KBM-7 (cell line): ENCODE measurements around the gene IL17RE.
"Not testable (repeated sequence)": the region's sequence is repeated elsewhere in the genome, so short reads cannot be mapped to it uniquely, and the experiment has no call there.

Experiments used
- DNase-seq: peaks from one replicate; pipeline ENCODE4 v3.0.0-alpha.2; 2015
- in situ Hi-C: fragments of 300-500 bp; cut with MboI; formaldehyde crosslinking; loops from 2 replicates; pipeline ENCODE4 v1.14.3; 2020; ENCODE audit warnings: low sequenced_read_pairs, low pct_unique_long_range_greater_than_20kb, mixed read lengths

IL17RE gene, protein sequence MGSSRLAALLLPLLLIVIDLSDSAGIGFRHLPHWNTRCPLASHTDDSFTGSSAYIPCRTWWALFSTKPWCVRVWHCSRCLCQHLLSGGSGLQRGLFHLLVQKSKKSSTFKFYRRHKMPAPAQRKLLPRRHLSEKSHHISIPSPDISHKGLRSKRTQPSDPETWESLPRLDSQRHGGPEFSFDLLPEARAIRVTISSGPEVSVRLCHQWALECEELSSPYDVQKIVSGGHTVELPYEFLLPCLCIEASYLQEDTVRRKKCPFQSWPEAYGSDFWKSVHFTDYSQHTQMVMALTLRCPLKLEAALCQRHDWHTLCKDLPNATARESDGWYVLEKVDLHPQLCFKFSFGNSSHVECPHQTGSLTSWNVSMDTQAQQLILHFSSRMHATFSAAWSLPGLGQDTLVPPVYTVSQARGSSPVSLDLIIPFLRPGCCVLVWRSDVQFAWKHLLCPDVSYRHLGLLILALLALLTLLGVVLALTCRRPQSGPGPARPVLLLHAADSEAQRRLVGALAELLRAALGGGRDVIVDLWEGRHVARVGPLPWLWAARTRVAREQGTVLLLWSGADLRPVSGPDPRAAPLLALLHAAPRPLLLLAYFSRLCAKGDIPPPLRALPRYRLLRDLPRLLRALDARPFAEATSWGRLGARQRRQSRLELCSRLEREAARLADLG

GRCh38 chr3:9902372-9903237, at the start of gene IL17RE:
Gene IL17RE, plus strand, starts transcription at chr3:9902848. Its CDS starts 85 bp downstream, at chr3:9902933.
- in situ Hi-C loops: no loop called here
- DNase-seq: no peak

DNA sequence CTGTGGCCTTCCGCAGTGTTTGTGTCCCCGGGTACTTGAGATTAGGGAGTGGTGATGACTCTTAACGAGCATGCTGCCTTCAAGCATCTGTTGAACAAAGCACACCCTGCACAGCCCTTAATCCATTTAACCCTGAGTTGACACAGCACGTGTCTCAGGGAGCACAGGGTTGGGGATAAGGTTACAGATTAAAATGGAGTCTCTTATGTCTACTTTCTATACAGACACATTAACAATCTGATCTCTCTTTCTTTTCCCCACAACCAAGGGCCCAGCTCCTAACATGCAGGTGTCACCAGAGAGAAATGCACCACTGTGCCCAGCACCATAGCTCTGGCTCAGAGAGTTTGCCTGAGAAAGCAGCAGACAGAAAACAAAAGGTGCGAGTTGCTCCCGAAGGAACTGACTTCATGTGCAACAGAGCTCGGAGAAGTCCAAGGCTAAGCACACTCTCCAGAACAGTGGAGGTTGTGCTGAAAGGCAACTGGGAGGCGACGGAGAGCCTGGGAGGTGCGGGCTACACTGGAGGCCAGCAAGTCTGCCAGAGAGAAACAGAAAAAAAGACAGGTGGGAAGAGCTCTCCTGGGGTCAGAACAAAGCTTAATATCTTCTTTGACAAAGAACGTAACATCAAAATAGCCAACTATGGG, 48.2 kb upstream of the IL17RE start:
- in situ Hi-C loops, DNase-seq: not testable (repeated sequence)

GRCh38 chr3:9855594-9855993, 47.1 kb upstream of the IL17RE start:
- in situ Hi-C loops: no loop called here
- DNase-seq: no peak

- in situ Hi-C loops: no loop called here
- DNase-seq: no peak
Observed at GRCh38 chr3:9859530-9860025, 43.1 kb upstream of the IL17RE start.

- in situ Hi-C loops: no loop called here
- DNase-seq: no peak
Observed at GRCh38 chr3:9861201-9861600, 41.4 kb upstream of the IL17RE start.

DNA sequence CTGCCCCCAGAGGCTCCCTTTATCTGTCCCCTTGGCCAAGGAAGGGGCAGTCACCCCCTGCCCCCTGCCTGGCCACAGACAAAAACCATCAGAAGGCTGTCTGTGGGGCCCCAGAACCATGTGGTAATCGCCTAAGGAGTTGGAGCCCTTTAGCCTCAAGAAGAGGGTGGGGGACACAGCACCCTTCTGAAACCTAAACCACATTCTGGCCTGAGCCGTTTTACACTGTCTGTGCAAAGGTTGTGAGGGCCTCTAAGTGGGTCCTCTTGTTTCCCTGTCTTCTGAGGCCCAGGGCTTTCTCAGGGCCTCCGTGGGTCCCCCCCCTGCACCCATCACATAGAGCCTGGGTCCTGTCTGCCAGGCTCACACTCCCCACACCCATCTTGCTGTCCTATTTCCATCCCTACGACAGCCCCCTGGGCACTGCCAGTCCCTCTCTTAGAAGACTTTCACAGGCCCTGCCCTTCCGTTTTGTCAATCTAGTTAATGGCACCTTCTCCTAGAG, 41.0 kb upstream of the IL17RE start:
- in situ Hi-C loops: no loop called here
- no peak for DNase-seq

GRCh38 chr3:9862391-9863057, 40.1 kb upstream of the IL17RE start:
- in situ Hi-C loops: no loop called here
- no peak for DNase-seq

DNA sequence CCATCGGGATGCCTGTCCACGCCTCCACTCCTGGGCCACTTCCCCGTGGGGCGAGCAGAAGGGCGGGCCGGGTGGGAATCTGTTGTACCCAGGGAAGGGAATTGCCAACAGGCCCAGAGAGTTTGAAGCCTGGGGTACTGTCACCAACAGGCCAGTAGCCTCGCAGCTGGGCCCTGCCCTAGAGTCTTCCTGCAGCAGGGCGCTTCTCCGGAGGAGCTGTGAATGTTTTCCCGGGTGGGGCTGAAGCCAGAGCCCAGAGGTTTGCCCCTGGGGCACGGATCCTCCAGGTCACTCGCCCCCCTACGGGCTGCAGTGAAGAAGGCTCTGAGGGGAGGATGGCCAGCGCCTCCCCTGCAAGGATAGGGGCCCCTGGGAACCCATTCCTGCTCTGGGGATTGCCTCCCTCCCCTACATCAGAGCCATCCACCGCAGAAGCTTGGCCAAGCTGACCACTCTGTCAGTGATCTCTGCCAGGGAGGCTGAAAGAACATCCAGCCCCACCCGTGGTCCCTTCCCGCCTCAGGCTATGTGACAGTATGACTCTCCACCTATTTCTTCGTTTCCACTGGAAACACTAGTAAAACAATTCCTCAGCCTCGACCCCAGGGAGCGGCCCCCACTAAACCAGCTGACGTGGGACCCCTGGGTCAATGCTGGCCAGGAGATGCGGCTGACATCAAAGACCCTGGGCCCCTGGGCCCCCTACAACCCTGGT, 39.4 kb upstream of the IL17RE start:
- in situ Hi-C loops: no loop called here
- no peak for DNase-seq

GRCh38 chr3:9864200-9864927, 38.3 kb upstream of the IL17RE start:
- in situ Hi-C loops: no loop called here
- DNase-seq: peak; percentile 51

DNA sequence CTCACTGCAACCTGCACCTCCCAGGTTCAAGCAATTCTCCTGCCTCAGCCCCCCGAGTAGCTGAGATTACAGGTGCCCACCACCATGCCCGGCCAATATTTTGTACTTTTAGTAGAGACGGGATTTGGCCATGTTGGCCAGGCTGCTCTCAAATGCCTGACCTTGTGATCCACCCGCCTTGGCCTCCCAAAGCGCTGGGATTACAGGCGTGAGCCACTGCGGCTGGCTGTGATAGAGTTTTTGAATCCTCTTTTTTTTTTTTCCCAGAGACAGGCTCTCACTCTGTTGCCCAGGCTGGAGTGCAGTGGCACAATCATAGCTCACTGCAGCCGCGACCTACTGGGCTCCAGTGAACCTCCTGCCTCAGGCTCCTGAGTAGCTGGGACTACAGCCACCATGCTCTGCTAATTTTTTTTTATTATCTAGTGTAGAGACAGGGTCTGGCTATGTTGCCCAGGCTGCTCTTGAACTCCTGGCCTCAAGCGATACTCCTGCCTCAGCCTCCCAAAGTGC, 37.5 kb upstream of the IL17RE start:
- DNase-seq, in situ Hi-C loops: not testable (repeated sequence)

DNA sequence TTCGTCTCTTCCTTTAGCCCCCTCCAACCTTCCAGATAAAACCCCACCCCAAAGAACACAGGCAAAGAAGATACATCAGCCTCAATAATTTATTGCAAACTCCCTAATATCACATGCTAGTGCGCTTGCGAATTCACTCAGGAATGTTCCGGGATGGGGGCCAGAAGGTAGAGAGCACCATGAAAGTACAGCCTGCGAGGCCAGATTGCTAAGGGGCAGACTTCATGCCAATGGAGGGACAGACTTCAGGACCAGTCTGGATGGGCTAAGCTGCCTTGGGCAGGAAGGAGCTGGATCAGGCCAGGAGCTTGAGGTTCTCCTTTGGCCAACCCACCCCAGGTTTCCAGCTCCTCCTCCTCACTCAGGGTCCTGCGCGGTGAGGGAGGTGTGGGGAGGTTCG, 36.0 kb upstream of the IL17RE start:
- DNase-seq: no peak
- in situ Hi-C loops: no loop called here

GRCh38 chr3:9867106-9867505, 35.5 kb upstream of the IL17RE start:
- in situ Hi-C loops: no loop called here
- DNase-seq: no peak

GRCh38 chr3:9869955-9870354, 32.7 kb upstream of the IL17RE start:
- DNase-seq: no peak
- in situ Hi-C loops: no loop called here

DNA sequence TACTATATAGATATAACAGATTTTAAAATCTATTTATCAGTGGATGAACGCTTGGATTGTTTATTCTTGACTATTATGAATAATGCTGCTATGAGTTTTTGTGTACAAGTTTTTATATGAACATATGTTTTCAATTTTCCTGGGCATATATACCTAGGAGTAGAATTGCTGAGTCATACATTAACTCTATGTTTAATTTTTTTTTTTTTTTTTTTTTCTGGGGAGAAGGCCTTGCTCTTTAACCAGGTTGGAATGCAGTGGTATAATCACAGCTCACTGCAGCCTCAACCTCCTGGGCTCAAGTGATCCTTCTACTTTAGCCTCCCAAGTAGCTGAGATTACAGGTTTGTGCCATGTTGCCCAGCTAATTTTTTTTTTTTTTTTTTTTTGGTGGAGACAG, 31.7 kb upstream of the IL17RE start:
- in situ Hi-C loops: no loop called here
- DNase-seq: no peak

DNA sequence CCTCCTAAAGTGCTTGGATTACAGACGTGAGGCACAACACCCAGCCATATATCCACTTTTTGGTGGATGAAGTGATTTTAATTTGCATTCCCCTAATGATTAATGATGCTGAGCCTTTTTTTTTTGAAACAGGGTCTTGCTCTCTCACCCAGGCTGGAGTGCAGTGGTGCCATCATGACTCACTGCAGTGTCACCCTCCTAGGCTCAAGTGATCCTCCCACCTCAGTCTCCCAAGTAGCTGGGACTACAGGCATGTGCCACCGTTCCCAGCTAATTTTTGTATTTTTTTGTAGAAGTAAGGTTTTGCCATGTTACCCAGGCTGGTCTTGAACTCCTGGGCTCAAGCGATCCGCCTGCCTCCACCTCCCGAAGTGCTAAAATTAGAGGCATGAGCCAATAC, 30.6 kb upstream of the IL17RE start:
- in situ Hi-C loops, DNase-seq: not testable (repeated sequence)

DNA sequence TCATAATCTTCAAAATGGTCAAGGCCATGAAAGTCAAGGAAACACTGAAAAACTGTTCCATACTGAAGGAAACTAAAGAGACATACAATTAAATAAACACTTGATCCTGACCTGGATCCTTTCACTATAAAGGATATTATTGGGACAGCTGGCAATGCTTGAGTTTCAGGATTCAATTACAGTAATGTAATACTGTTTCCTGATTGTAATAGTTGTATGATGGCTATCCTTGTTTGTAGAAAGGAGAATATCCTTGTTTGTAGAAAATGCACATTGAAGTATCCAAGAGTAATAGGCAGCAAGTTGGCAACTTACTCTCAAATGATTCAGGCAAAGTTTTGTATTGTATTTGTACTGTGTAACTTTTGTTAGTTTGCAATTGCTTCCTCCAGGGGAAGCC, 27.2 kb upstream of the IL17RE start:
- DNase-seq: no peak
- in situ Hi-C loops: no loop called here

- in situ Hi-C loops, DNase-seq: not testable (repeated sequence)
Observed at GRCh38 chr3:9876255-9876654, 26.4 kb upstream of the IL17RE start.
